ENCODE results near the gene CDO1.
"Not testable (repeated sequence)": the region's sequence is repeated elsewhere in the genome, so short reads cannot be mapped to it uniquely, and the experiment has no call there.

CDO1 gene

GRCh38 chr5:115829913-115830312 lies 13.5 kb upstream of the CDO1 start:
- Histone ChIP-seq H3F3A (ENCODE audit: insufficient read depth) (peaks cover 25% of the 10 kb centered on the region), H3K4me2 (ENCODE audit: low read depth, low read length, poor library complexity, severe bottlenecking) (no peak overlapping the region), H3K9me2 (replicated peaks; ENCODE audit: insufficient read depth, low read length) (no peaks in the 10 kb centered on the region), H3K36me3 (ENCODE audit: low read length) (peaks cover 64% of the 10 kb centered on the region), H3K9ac (ENCODE audit: low read length) (no peak overlapping the region), H2AFZ (ENCODE audit: low read depth, low read length, severe bottlenecking) (no peak overlapping the region), H4K20me1 (ENCODE audit: low read depth, low read length) (peaks cover 7% of the 10 kb centered on the region; the same call in 1 of the 2 replicates), H3K4me3 (ENCODE audit: insufficient read depth, low read length, poor library complexity, severe bottlenecking) (no peak overlapping the region), H3K27me3 (ENCODE audit: low read length) (no peaks in the 10 kb centered on the region), H3K9me3 (ENCODE audit: insufficient read depth, low read length) (no peaks in the 10 kb centered on the region), H3K79me2 (ENCODE audit: insufficient read depth, low read length) (no peaks in the 10 kb centered on the region), H3K27ac (ENCODE audit: low read depth, low read length) (no peak overlapping the region)
- no peak for TF ChIP-seq EZH2phosphoT487 (conservative IDR thresholded peaks at IDR 0.05; ENCODE audit: low read length)
- TF ChIP-seq CTCF (IDR thresholded peaks at IDR 0.05; ENCODE audit: insufficient read depth, low read length, poor library complexity, severe bottlenecking): no peak

- Histone ChIP-seq H3K9me3 (ENCODE audit: insufficient read depth, low read length) (no peaks in the 10 kb centered on the region), H3K36me3 (ENCODE audit: low read length) (peaks cover 28% of the 10 kb centered on the region), H3K9me2 (replicated peaks; ENCODE audit: insufficient read depth, low read length) (no peaks in the 10 kb centered on the region), H3K79me2 (ENCODE audit: insufficient read depth, low read length) (no peaks in the 10 kb centered on the region), H3K4me3 (ENCODE audit: insufficient read depth, low read length, poor library complexity, severe bottlenecking) (no peak overlapping the region), H3F3A (ENCODE audit: insufficient read depth) (no peaks in the 10 kb centered on the region; the same call in 1 of the 2 replicates), H3K27ac (ENCODE audit: low read depth, low read length) (no peak overlapping the region), H3K27me3 (ENCODE audit: low read length) (no peaks in the 10 kb centered on the region), H4K20me1 (ENCODE audit: low read depth, low read length) (peaks cover 4% of the 10 kb centered on the region; the same call in 1 of the 2 replicates), H2AFZ (ENCODE audit: low read depth, low read length, severe bottlenecking) (no peak overlapping the region), H3K4me2 (ENCODE audit: low read depth, low read length, poor library complexity, severe bottlenecking) (no peak overlapping the region), H3K9ac (ENCODE audit: low read length) (no peak overlapping the region)
- TF ChIP-seq EZH2phosphoT487 (conservative IDR thresholded peaks at IDR 0.05; ENCODE audit: low read length): no peak
- no peak for TF ChIP-seq CTCF (IDR thresholded peaks at IDR 0.05; ENCODE audit: insufficient read depth, low read length, poor library complexity, severe bottlenecking)
These were observed 9.5 kb upstream of the CDO1 start for GRCh38 chr5:115825948-115826347.

- not testable (repeated sequence) for H4K20me1 ChIP-seq (ENCODE audit: low read depth, low read length); H3K27me3 ChIP-seq (ENCODE audit: low read length); H3K9me2 ChIP-seq (replicated peaks; ENCODE audit: insufficient read depth, low read length); H3K79me2 ChIP-seq (ENCODE audit: insufficient read depth, low read length); H3K4me2 ChIP-seq (ENCODE audit: low read depth, low read length, poor library complexity, severe bottlenecking); H2AFZ ChIP-seq (ENCODE audit: low read depth, low read length, severe bottlenecking); H3K27ac ChIP-seq (ENCODE audit: low read depth, low read length); H3K4me3 ChIP-seq (ENCODE audit: insufficient read depth, low read length, poor library complexity, severe bottlenecking); H3F3A ChIP-seq (ENCODE audit: insufficient read depth); H3K9ac ChIP-seq (ENCODE audit: low read length); H3K9me3 ChIP-seq (ENCODE audit: insufficient read depth, low read length)
- peaks cover 19% of the 10 kb centered on the region for H3K36me3 ChIP-seq (ENCODE audit: low read length)
These were observed 8.5 kb upstream of the CDO1 start for GRCh38 chr5:115824983-115825382.

- Histone ChIP-seq H3K9ac (ENCODE audit: low read length) (no peak overlapping the region), H3K27me3 (ENCODE audit: low read length) (no peaks in the 10 kb centered on the region), H4K20me1 (ENCODE audit: low read depth, low read length) (no peaks in the 10 kb centered on the region), H3K27ac (ENCODE audit: low read depth, low read length) (no peak overlapping the region), H2AFZ (ENCODE audit: low read depth, low read length, severe bottlenecking) (no peak overlapping the region), H3K79me2 (ENCODE audit: insufficient read depth, low read length) (no peaks in the 10 kb centered on the region), H3F3A (ENCODE audit: insufficient read depth) (no peaks in the 10 kb centered on the region), H3K9me2 (replicated peaks; ENCODE audit: insufficient read depth, low read length) (no peaks in the 10 kb centered on the region), H3K4me2 (ENCODE audit: low read depth, low read length, poor library complexity, severe bottlenecking) (no peak overlapping the region), H3K4me3 (ENCODE audit: insufficient read depth, low read length, poor library complexity, severe bottlenecking) (no peak overlapping the region), H3K9me3 (ENCODE audit: insufficient read depth, low read length) (no peaks in the 10 kb centered on the region), H3K36me3 (ENCODE audit: low read length) (no peaks in the 10 kb centered on the region)
- TF ChIP-seq EZH2phosphoT487 (conservative IDR thresholded peaks at IDR 0.05; ENCODE audit: low read length): no peak
- no peak for TF ChIP-seq CTCF (IDR thresholded peaks at IDR 0.05; ENCODE audit: insufficient read depth, low read length, poor library complexity, severe bottlenecking)
These were observed 4.4 kb upstream of the CDO1 start for GRCh38 chr5:115820846-115821245.

Data from SU-DHL-6 (cell line).